A673 (cell line): Measurements from ENCODE around the gene MAT1A. TPM values are rescaled to one million over a fixed set of nuclear protein-coding genes. Genes with fewer than 3 reads are reported as not detected.

Experiments
- total RNA-seq: library from RNA; stranded (reverse); gene quantifications from 2 replicates; pipeline ENCODE4 v1.2.3, GENCODE V29; 2021

Gene MAT1A
- total RNA-seq, 1 experiment from 2014 or later: not detected

Other genes with a start within 250 kb of the MAT1A start
- gene TMEM254, start 211.0 kb downstream of the MAT1A start, total RNA-seq: 12.2 and 14.8 TPM in 2 replicates
- not detected in 2 replicates for gene PLAC9, start 156.9 kb downstream of the MAT1A start, total RNA-seq
- gene ANXA11, start 84.1 kb downstream of the MAT1A start, total RNA-seq: 118 and 119 TPM in 2 replicates
- not detected in 2 replicates for gene DYDC1, start 67.1 kb upstream of the MAT1A start, total RNA-seq
- gene DYDC2, start 67.1 kb upstream of the MAT1A start, total RNA-seq: not detected in 2 replicates
- 98.7 and 100 TPM in 2 replicates for gene PRXL2A, start 118.9 kb upstream of the MAT1A start, total RNA-seq
- 50.4 and 55.8 TPM in 2 replicates for gene TSPAN14, start 164.7 kb upstream of the MAT1A start, total RNA-seq
- 0.07 and 0.19 TPM in 2 replicates for gene SH2D4B, start 248.2 kb upstream of the MAT1A start, total RNA-seq